Cardiac muscle cell (in vitro differentiated cells and primary cell): ENCODE data around the gene PAX6. TPM values are rescaled to one million over a fixed set of nuclear protein-coding genes. Genes with fewer than 3 reads are reported as not detected.

Experiments
- DNase-seq, 2 donors: peaks; one replicate each; pipeline versions ENCODE4 v3.0.0 to v3.0.0-alpha.2; 2010 to 2017; ENCODE audit warnings: low read depth in 1 of 2, low spot score in 1 of 2
- H3K27ac ChIP-seq: fragments of 200-600 bp; sonication (generic); 2 replicates; pipeline ENCODE4 v1.5.1; 2016
- H3K27me3 ChIP-seq: fragments of 200-600 bp; sonication (generic); 2 replicates; pipeline ENCODE4 v1.6.0; 2016; ENCODE audit warnings: control low read depth
- H3K36me3 ChIP-seq: fragments of 200-600 bp; sonication (generic); 2 replicates; pipeline ENCODE4 v1.5.1; 2016; ENCODE audit warnings: control low read depth
- H3K4me1 ChIP-seq: fragments of 200-600 bp; sonication (generic); 2 replicates; pipeline ENCODE4 v1.8.1; 2017; ENCODE audit warnings: low read depth, mild to moderate bottlenecking, mixed run types
- H3K4me3 ChIP-seq: fragments of 200-600 bp; sonication (generic); 2 replicates; pipeline ENCODE4 v1.5.1; 2016; ENCODE audit warnings: mild to moderate bottlenecking
- H3K9me3 ChIP-seq: fragments of 200-600 bp; sonication (generic); 2 replicates; pipeline ENCODE4 v1.5.1; 2017; ENCODE audit warnings: low read depth, mild to moderate bottlenecking, control low read depth
- CTCF ChIP-seq: IDR thresholded peaks from 2 replicates; pipeline ENCODE4 v1.5.1; 2012; ENCODE audit warnings: low read depth, mild to moderate bottlenecking, low read length
- polyA plus RNA-seq: library from polyadenylated mRNA; unstranded; fragments of >200 nt; fragmentation: Nextera tagmentation; extraction: Ambion mirVana; gene quantifications from 2 replicates; pipeline ENCODE4 v1.2.1, GENCODE V29; 2016
- total RNA-seq: library from RNA; depleted of rRNA; stranded (reverse); fragments of >200 nt; gene quantifications from 2 replicates; pipeline ENCODE4 v1.2.3, GENCODE V29; 2016

The PAX6 gene
- total and polyA plus RNA-seq, 2 experiments from 2014 or later = 0.56 to 1.1 TPM

- DNase-seq = no peak
- TF ChIP-seq CTCF = no peak
- Histone ChIP-seq H3K9me3 (no peaks in the 10 kb centered on the region), H3K4me3 (no peak overlapping the region), H3K4me1 (no peaks in the 10 kb centered on the region), H3K27ac (no peak overlapping the region), H3K27me3 (peaks cover 100% of the 10 kb centered on the region), H3K36me3 (no peaks in the 10 kb centered on the region)
Observed at GRCh38 chr11:31795706-31796498, 15.2 kb downstream of the PAX6 start.

- Histone ChIP-seq H3K27me3 (peaks cover 99% of the 10 kb centered on the region), H3K36me3 (no peaks in the 10 kb centered on the region), H3K27ac (no peak overlapping the region), H3K4me1 (no peaks in the 10 kb centered on the region), H3K9me3 (no peaks in the 10 kb centered on the region), H3K4me3 (no peak overlapping the region)
- DNase-seq = no peak
- TF ChIP-seq CTCF = no peak
Observed at GRCh38 chr11:31794548-31794947, 16.6 kb downstream of the PAX6 start.

- no peak for DNase-seq
- no peaks in the 10 kb centered on the region for H3K36me3 ChIP-seq
- peaks cover 99% of the 10 kb centered on the region for H3K27me3 ChIP-seq
- TF ChIP-seq CTCF = no peak
- H3K9me3 ChIP-seq = no peaks in the 10 kb centered on the region
- no peak overlapping the region for H3K27ac ChIP-seq
- H3K4me1 ChIP-seq = no peaks in the 10 kb centered on the region
- no peak overlapping the region for H3K4me3 ChIP-seq
Observed at GRCh38 chr11:31793264-31793663, 17.9 kb downstream of the PAX6 start.

GRCh38 chr11:31792456-31792855, 18.7 kb downstream of the PAX6 start:
- no peaks in the 10 kb centered on the region for H3K4me1 ChIP-seq
- no peak for TF ChIP-seq CTCF
- H3K27me3 ChIP-seq = peaks cover 99% of the 10 kb centered on the region
- H3K27ac ChIP-seq = no peak overlapping the region
- no peak overlapping the region for H3K4me3 ChIP-seq
- no peak for DNase-seq
- no peaks in the 10 kb centered on the region for H3K9me3 ChIP-seq
- no peaks in the 10 kb centered on the region for H3K36me3 ChIP-seq

GRCh38 chr11:31792036-31792435, 19.1 kb downstream of the PAX6 start:
- H3K4me1 ChIP-seq = no peaks in the 10 kb centered on the region
- no peaks in the 10 kb centered on the region for H3K36me3 ChIP-seq

More at GRCh38 chr11:31792036-31792435, 19.1 kb downstream of the PAX6 start:
- no peak overlapping the region for H3K4me3 ChIP-seq
- no peak for TF ChIP-seq CTCF
- H3K9me3 ChIP-seq = no peaks in the 10 kb centered on the region
- H3K27me3 ChIP-seq = peaks cover 99% of the 10 kb centered on the region
- DNase-seq = no peak
- H3K27ac ChIP-seq = no peak overlapping the region
